B cell (primary cell): ENCODE measurements around the gene USP1. TPM values are rescaled to one million over a fixed set of nuclear protein-coding genes. Genes with fewer than 3 reads are reported as not detected.

Experiments used
- ATAC-seq: fragments of 200-7000 bp; cut with Tn5 transposase; one replicate; pipeline ENCODE4 v1.10.0; 2021; ENCODE audit warnings: low read depth, mild to moderate bottlenecking, moderate number of reproducible peaks, moderate library complexity
- CTCF ChIA-PET: fragments of 350-600 bp; sonication (Branson Sonifier 250); formaldehyde crosslinking; loops from one replicate; lab custom pipeline; 2021; ENCODE audit warnings: antibody characterized with exemption, inconsistent platforms; lab: Charles Lee
- POLR2A ChIA-PET: fragments of 350-600 bp; sonication (Branson Sonifier 250); formaldehyde crosslinking; loops from one replicate; lab custom pipeline; 2021; ENCODE audit warnings: antibody characterized with exemption; lab: Charles Lee
- DNase-seq: peaks from one replicate; pipeline ENCODE4 v3.0.0; 2013
- H2AFZ ChIP-seq: 2 replicates; pipeline ENCODE4 v1.6.1; 2012; ENCODE audit warnings: mild to moderate bottlenecking, low read depth, low read length; ENCODE audit not compliant: insufficient read depth, poor library complexity, severe bottlenecking
- H3K27ac ChIP-seq, 2 donors: 1 replicate in 1 of 2; 2 replicates in 1 of 2; pipeline ENCODE4 v1.5.1; 2012 to 2013; ENCODE audit warnings: low read length in 2 of 2, mild to moderate bottlenecking in 2 of 2, moderate library complexity in 1 of 2
- H3K27me3 ChIP-seq, 4 experiments: fragments of 200-600 bp in 1 of 4; sonication (generic) in 1 of 4; replicated peaks in 1 of 4; 1 replicate in 2 of 4; 2 replicates in 2 of 4; pipeline versions ENCODE4 v1.6.1 to v1.7.0; 2013 to 2016; ENCODE audit warnings: low read length in 3 of 4, mild to moderate bottlenecking in 2 of 4, mixed read lengths in 1 of 4, moderate library complexity in 1 of 4; ENCODE audit not compliant: insufficient read depth in 4 of 4, control insufficient read depth in 3 of 4; ENCODE audit errors: control extremely low read depth in 1 of 4
- H3K36me3 ChIP-seq, 2 experiments: replicated peaks in 1 of 2; 1 replicate in 1 of 2; 2 replicates in 1 of 2; pipeline versions ENCODE4 v1.6.1 to v1.7.1; 2013; ENCODE audit warnings: low read length in 1 of 2; ENCODE audit not compliant: insufficient read depth in 2 of 2, control insufficient read depth in 1 of 2; ENCODE audit errors: control extremely low read depth in 1 of 2, extremely low read depth in 1 of 2
- H3K4me1 ChIP-seq, 2 donors: fragments of 200-600 bp in 1 of 2; sonication (generic) in 1 of 2; 1 replicate in 1 of 2; 2 replicates in 1 of 2; pipeline versions ENCODE4 v1.5.1 to v1.6.1; 2013 to 2017; ENCODE audit warnings: low read length in 2 of 2; ENCODE audit not compliant: control insufficient read depth in 2 of 2, insufficient read depth in 2 of 2
- H3K4me2 ChIP-seq: replicated peaks from 2 replicates; pipeline ENCODE3; 2012; ENCODE audit warnings: mild to moderate bottlenecking, low read depth, low read length; ENCODE audit not compliant: poor library complexity, severe bottlenecking
- H3K4me3 ChIP-seq, 5 experiments: fragments of 200-600 bp in 1 of 5; sonication (generic) in 1 of 5; 1 replicate in 3 of 5; 2 replicates in 2 of 5; pipeline versions ENCODE4 v1.5.1 to v1.7.0; 2011 to 2016; ENCODE audit warnings: low read length in 4 of 5, mild to moderate bottlenecking in 4 of 5, low read depth in 2 of 5, control low read depth in 1 of 5, moderate library complexity in 1 of 5; ENCODE audit not compliant: insufficient read depth in 1 of 5; ENCODE audit errors: control extremely low read depth in 1 of 5, extremely low read depth in 1 of 5
- H3K79me2 ChIP-seq: fragments of 200-600 bp; sonication (generic); one replicate; pipeline ENCODE4 v1.6.0; 2016; ENCODE audit warnings: low read length; ENCODE audit not compliant: control insufficient read depth, insufficient read depth
- H3K9ac ChIP-seq: fragments of 200-600 bp; sonication (generic); 2 replicates; pipeline ENCODE4 v1.6.1; 2017; ENCODE audit warnings: mild to moderate bottlenecking, low read length, moderate library complexity
- H3K9me3 ChIP-seq, 3 donors: one replicate each; pipeline versions ENCODE4 v1.6.1 to v1.7.1; 2013; ENCODE audit warnings: low read length in 2 of 3; ENCODE audit not compliant: control insufficient read depth in 2 of 3, insufficient read depth in 1 of 3; ENCODE audit errors: control extremely low read depth in 1 of 3
- H4K20me1 ChIP-seq: 2 replicates; pipeline ENCODE4 v1.6.0; 2012; ENCODE audit warnings: mild to moderate bottlenecking, low read length; ENCODE audit not compliant: insufficient read depth, control insufficient read depth, poor library complexity, severe bottlenecking
- H3K27ac Mint-ChIP-seq: one replicate; pipeline ENCODE4 v1.8.0; 2021; ENCODE audit warnings: mixed read lengths
- H3K27me3 Mint-ChIP-seq: one replicate; pipeline ENCODE4 v1.8.0; 2021; ENCODE audit warnings: mixed read lengths
- H3K4me1 Mint-ChIP-seq: one replicate; pipeline ENCODE4 v1.8.0; 2021; ENCODE audit warnings: mixed read lengths
- H3K4me3 Mint-ChIP-seq: one replicate; pipeline ENCODE4 v1.8.0; 2021; ENCODE audit warnings: mixed read lengths
- H3K9me3 Mint-ChIP-seq: one replicate; pipeline ENCODE4 v1.8.0; 2022; ENCODE audit warnings: mixed read lengths; ENCODE audit not compliant: insufficient read depth
- EZH2 ChIP-seq: IDR thresholded peaks from 2 replicates; pipeline ENCODE4 v1.6.1; 2012; ENCODE audit warnings: borderline replicate concordance, low read depth, mild to moderate bottlenecking, moderate library complexity, low read length; ENCODE audit not compliant: insufficient read depth, poor library complexity, severe bottlenecking
- WGBS: methylation state at CpG from one replicate; pipeline ENCODE4 v1.1.5; 2013; ENCODE audit warnings: missing lambda C conversion rate; ENCODE audit not compliant: insufficient coverage; 5-methylcytosine and 5-hydroxymethylcytosine counted together
- intact Hi-C: fragments of 100-400 bp; cut with micrococcal nuclease; formaldehyde crosslinking; loops from one replicate; pipeline ENCODE4 v1.10.0; 2022
- polyA plus RNA-seq: library from polyadenylated mRNA; depleted of rRNA; stranded (reverse); fragments of >200 nt; gene quantifications from 2 replicates; pipeline ENCODE4 v1.2.3, GENCODE V29; 2012
- total RNA-seq, 2 donors: library from RNA; stranded (reverse); fragments of 120-200 nt in 1 of 2; gene quantifications; 1 replicate in 1 of 2; 2 replicates in 1 of 2; pipeline versions ENCODE4 v1.2.3 to v1.2.4, GENCODE V29; 2013 to 2022
- TF ChIP-seq, protein P1 (sequence below): fragments of 200-600 bp; IDR thresholded peaks from one replicate; pipeline ENCODE4 v1.8.0; 2022; ENCODE audit warnings: antibody characterized with exemption, mild to moderate bottlenecking

The USP1 gene
- total and polyA plus RNA-seq, 2 donors (not counting 1 experiment from before 2014, with no cell fraction given), result 6.1 to 32.7 TPM

DNA sequence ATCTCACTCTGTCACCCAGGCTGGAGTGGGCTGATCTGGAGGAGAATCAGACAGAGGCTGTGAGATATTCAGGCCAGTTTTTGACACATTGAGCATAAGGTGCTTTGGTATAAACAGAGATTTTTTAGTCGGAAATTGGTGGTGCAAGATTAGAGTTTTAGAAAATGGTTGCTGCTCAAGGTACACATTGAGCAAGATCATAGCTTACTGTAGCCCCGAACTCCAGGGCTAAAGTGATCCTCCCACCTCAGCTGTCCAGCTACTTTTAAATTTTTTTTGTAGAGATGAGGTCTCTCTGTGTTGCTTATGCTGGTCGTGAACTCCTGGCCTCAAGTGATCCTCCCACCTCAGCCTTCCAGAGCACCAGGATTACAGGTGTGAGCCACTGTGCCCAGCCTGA lies 43.9 kb upstream of the USP1 start:
- H3K4me3 Mint-ChIP-seq, result no peak overlapping the region
- H3K4me1 Mint-ChIP-seq, result no peaks in the 10 kb centered on the region
- Histone ChIP-seq H3K4me3 (no peak overlapping the region), H3K79me2 (no peaks in the 10 kb centered on the region), H3K27me3 (no peaks in the 10 kb centered on the region), H3K27ac (no peak overlapping the region), H3K4me1 (no peaks in the 10 kb centered on the region), H3K9me3 (no peaks in the 10 kb centered on the region), H3K9ac (no peak overlapping the region), H3K36me3 (no peaks in the 10 kb centered on the region), H4K20me1 (no peaks in the 10 kb centered on the region), H2AFZ (no peak overlapping the region), H3K4me2 (no peak overlapping the region)
- no peak overlapping the region for H3K27ac Mint-ChIP-seq
- no peaks in the 10 kb centered on the region for H3K9me3 Mint-ChIP-seq
- ChIA-PET CTCF (no interaction called here), POLR2A (no interaction called here)
- intact Hi-C loops, result no loop called here
- ATAC-seq (no peak), DNase-seq (no peak)
- WGBS, result 85% methylated on average over 3 of the region's 3 CpGs
- H3K27me3 Mint-ChIP-seq, result peaks cover 5% of the 10 kb centered on the region
- TF ChIP-seq EZH2, result no peak
- TF ChIP-seq, protein P1, sequence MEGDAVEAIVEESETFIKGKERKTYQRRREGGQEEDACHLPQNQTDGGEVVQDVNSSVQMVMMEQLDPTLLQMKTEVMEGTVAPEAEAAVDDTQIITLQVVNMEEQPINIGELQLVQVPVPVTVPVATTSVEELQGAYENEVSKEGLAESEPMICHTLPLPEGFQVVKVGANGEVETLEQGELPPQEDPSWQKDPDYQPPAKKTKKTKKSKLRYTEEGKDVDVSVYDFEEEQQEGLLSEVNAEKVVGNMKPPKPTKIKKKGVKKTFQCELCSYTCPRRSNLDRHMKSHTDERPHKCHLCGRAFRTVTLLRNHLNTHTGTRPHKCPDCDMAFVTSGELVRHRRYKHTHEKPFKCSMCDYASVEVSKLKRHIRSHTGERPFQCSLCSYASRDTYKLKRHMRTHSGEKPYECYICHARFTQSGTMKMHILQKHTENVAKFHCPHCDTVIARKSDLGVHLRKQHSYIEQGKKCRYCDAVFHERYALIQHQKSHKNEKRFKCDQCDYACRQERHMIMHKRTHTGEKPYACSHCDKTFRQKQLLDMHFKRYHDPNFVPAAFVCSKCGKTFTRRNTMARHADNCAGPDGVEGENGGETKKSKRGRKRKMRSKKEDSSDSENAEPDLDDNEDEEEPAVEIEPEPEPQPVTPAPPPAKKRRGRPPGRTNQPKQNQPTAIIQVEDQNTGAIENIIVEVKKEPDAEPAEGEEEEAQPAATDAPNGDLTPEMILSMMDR, result no peak

DNA sequence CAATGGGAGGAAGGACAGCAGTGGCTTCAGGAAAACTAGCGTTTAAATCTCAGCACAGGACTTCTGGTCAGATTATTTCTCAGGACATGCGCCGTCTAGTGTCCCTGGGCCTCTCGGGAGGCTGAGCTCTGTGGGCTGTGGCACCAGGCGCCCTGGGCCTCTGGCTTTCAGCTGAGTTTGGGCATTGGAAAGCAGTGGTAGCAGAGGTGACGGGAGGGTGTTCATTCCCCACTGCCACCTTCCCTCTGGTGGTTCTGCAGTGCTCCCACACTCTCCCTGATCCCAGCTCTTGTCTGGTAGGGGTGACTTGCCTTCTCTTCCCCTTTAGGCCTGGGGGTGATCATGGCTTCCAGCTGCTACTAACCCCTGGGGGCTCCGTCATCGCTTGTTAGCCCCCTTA lies 42.2 kb upstream of the USP1 start:
- no peaks in the 10 kb centered on the region for H4K20me1 ChIP-seq
- H3K4me3 ChIP-seq, result no peak overlapping the region
- TF ChIP-seq, protein P1, result no peak
- TF ChIP-seq EZH2, result no peak
- no peaks in the 10 kb centered on the region for H3K79me2 ChIP-seq
- ChIA-PET CTCF (no interaction called here), POLR2A (no interaction called here)
- ATAC-seq, result no peak
- Mint-ChIP-seq H3K9me3 (no peaks in the 10 kb centered on the region), H3K27me3 (peaks cover 4% of the 10 kb centered on the region), H3K27ac (no peak overlapping the region), H3K4me1 (no peaks in the 10 kb centered on the region), H3K4me3 (no peak overlapping the region)
- no peaks in the 10 kb centered on the region for H3K9me3 ChIP-seq
- no peak for DNase-seq
- H3K9ac ChIP-seq, result no peak overlapping the region
- no peaks in the 10 kb centered on the region for H3K4me1 ChIP-seq
- H2AFZ ChIP-seq, result no peak overlapping the region
- intact Hi-C loops, result no loop called here
- no peaks in the 10 kb centered on the region for H3K27me3 ChIP-seq
- H3K4me2 ChIP-seq, result no peak overlapping the region
- no peaks in the 10 kb centered on the region for H3K36me3 ChIP-seq
- no peak overlapping the region for H3K27ac ChIP-seq
- WGBS, result 90% methylated on average over 7 of the region's 8 CpGs
